Trophoblast cell (in vitro differentiated cells and primary cell): ENCODE results near the gene EXOC4.

Experiments used
- DNase-seq, 2 donors: peaks; one replicate each; pipeline ENCODE4 v3.0.0-alpha.2; 2016
- H2AFZ ChIP-seq: 2 replicates; pipeline ENCODE4 v1.6.1; 2013; ENCODE audit warnings: low read length, moderate library complexity, mild to moderate bottlenecking; ENCODE audit not compliant: insufficient read depth, poor library complexity
- H2AK5ac ChIP-seq: 2 replicates; pipeline ENCODE4 v1.6.1; 2013; ENCODE audit warnings: mild to moderate bottlenecking, low read length
- H2BK120ac ChIP-seq: 2 replicates; pipeline ENCODE4 v1.6.1; 2013; ENCODE audit warnings: low read length, mild to moderate bottlenecking, moderate library complexity; ENCODE audit not compliant: insufficient read depth, poor library complexity
- H2BK12ac ChIP-seq: 2 replicates; pipeline ENCODE4 v1.6.1; 2013; ENCODE audit warnings: mild to moderate bottlenecking, low read length, moderate library complexity
- H2BK5ac ChIP-seq: 2 replicates; pipeline ENCODE4 v1.6.1; 2013; ENCODE audit warnings: low read length, low read depth, moderate library complexity, mild to moderate bottlenecking; ENCODE audit not compliant: poor library complexity
- H3K14ac ChIP-seq: 2 replicates; pipeline ENCODE4 v1.6.1; 2013; ENCODE audit warnings: mild to moderate bottlenecking, low read length
- H3K18ac ChIP-seq: 2 replicates; pipeline ENCODE4 v1.6.1; 2013; ENCODE audit warnings: mild to moderate bottlenecking, low read length
- H3K23ac ChIP-seq: 2 replicates; pipeline ENCODE4 v1.6.1; 2013; ENCODE audit warnings: low read length
- H3K27ac ChIP-seq: 2 replicates; pipeline ENCODE4 v1.5.1; 2013; ENCODE audit warnings: low read depth, mild to moderate bottlenecking, inconsistent platforms, low read length, moderate library complexity
- H3K27me3 ChIP-seq: 2 replicates; pipeline ENCODE4 v1.6.1; 2013; ENCODE audit warnings: inconsistent platforms, mild to moderate bottlenecking, low read length, moderate library complexity; ENCODE audit not compliant: insufficient read depth
- H3K36me3 ChIP-seq, 2 experiments: 1 replicate in 1 of 2; 2 replicates in 1 of 2; pipeline ENCODE4 v1.6.1; 2013; ENCODE audit warnings: low read length in 2 of 2, mild to moderate bottlenecking in 2 of 2, moderate library complexity in 1 of 2; ENCODE audit not compliant: insufficient read depth in 2 of 2, control insufficient read depth in 1 of 2
- H3K4ac ChIP-seq: 2 replicates; pipeline ENCODE4 v1.6.1; 2013; ENCODE audit warnings: low read depth, mild to moderate bottlenecking, low read length, moderate library complexity
- H3K4me1 ChIP-seq, 2 experiments: 1 replicate in 1 of 2; 2 replicates in 1 of 2; pipeline ENCODE4 v1.6.1; 2013; ENCODE audit warnings: low read length in 2 of 2, mild to moderate bottlenecking in 2 of 2, moderate library complexity in 1 of 2; ENCODE audit not compliant: insufficient read depth in 2 of 2, control insufficient read depth in 1 of 2
- H3K4me2 ChIP-seq: 2 replicates; pipeline ENCODE4 v1.6.1; 2013; ENCODE audit warnings: inconsistent platforms, mild to moderate bottlenecking, low read length, moderate library complexity
- H3K4me3 ChIP-seq: 2 replicates; pipeline ENCODE4 v1.5.1; 2013; ENCODE audit warnings: mild to moderate bottlenecking, low read depth, low read length, inconsistent platforms
- H3K79me1 ChIP-seq: one replicate; pipeline ENCODE4 v1.6.1; 2013; ENCODE audit warnings: low read length
- H3K79me2 ChIP-seq: 2 replicates; pipeline ENCODE4 v1.6.1; 2013; ENCODE audit warnings: low read length, mild to moderate bottlenecking; ENCODE audit not compliant: control insufficient read depth, insufficient read depth, poor library complexity
- H3K9ac ChIP-seq: 2 replicates; pipeline ENCODE4 v1.6.1; 2013; ENCODE audit warnings: mild to moderate bottlenecking, low read length
- H3K9me3 ChIP-seq: 2 replicates; pipeline ENCODE4 v1.6.1; 2013; ENCODE audit warnings: low read depth, mild to moderate bottlenecking, control low read depth, inconsistent platforms, low read length; ENCODE audit not compliant: insufficient read depth
- H4K12ac ChIP-seq: 2 replicates; pipeline ENCODE4 v1.6.1; 2013; ENCODE audit warnings: low read depth, mild to moderate bottlenecking, low read length, moderate library complexity
- H4K8ac ChIP-seq: 2 replicates; pipeline ENCODE4 v1.6.1; 2013; ENCODE audit warnings: low read depth, mild to moderate bottlenecking, low read length, moderate library complexity
- H4K91ac ChIP-seq: one replicate; pipeline ENCODE4 v1.6.1; 2013; ENCODE audit warnings: low read depth, mild to moderate bottlenecking, low read length, moderate library complexity
- WGBS: extraction: QIAGEN DNeasy Blood & Tissue Kit; methylation state at CpG from one replicate; pipeline ENCODE4 v1.1.7; 2013; ENCODE audit warnings: missing lambda C conversion rate; ENCODE audit not compliant: insufficient read length, insufficient coverage; ENCODE audit errors: extremely low coverage; 5-methylcytosine and 5-hydroxymethylcytosine counted together

The EXOC4 gene

DNA sequence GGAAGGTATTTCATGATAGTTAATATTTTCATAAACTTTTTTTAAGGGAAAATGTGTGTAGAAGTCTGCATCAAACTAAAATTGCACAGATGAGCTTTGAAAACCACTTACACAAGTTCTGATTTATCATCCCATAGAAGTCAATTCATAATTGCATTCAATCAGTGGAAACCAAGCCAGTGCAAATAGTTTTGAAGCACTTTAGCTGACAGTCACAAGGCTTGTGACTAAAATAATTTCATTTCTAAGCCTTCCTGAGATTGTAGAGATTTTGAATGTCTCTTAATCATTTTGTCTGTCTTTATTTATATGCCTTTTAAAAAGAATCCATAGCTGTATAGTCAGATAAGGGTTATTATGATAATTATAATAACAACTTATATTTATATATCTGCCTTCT lies 41.4 kb downstream of the EXOC4 start:
- DNase-seq, result no peak
- Histone ChIP-seq H3K79me2 (no peaks in the 10 kb centered on the region), H3K4me2 (no peak overlapping the region)

DNA sequence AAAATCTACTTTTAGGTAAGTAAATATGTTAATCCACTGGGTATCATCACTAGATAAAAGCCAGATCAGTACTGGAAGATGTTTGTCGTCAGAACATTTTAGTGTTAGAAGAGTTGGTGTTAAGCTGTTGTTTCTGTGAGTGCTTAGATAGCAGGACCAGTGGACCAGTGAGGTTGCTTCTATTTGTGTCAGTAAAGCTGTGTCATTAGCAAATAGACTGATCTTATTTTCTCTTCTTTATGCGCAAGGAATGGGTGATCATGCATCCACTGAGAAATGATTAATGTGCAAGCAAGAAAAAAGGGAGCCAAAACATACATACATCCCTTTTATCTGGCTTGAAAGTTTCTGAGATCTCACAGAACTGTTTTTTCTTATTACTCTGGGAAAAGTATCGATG lies 42.6 kb downstream of the EXOC4 start:
- Histone ChIP-seq H2AK5ac (no peak overlapping the region), H3K4me1 (no peaks in the 10 kb centered on the region), H3K27me3 (no peaks in the 10 kb centered on the region), H3K14ac (no peak overlapping the region), H2AFZ (no peak overlapping the region), H3K4me2 (no peak overlapping the region), H3K79me2 (no peaks in the 10 kb centered on the region), H3K9me3 (no peaks in the 10 kb centered on the region), H3K79me1 (no peaks in the 10 kb centered on the region), H2BK12ac (no peak overlapping the region), H3K27ac (no peak overlapping the region), H4K8ac (no peak overlapping the region), H3K36me3 (peaks cover 0 to 5% of the 10 kb centered on the region in 2 experiments), H3K4me3 (no peak overlapping the region), H2BK120ac (no peak overlapping the region), H4K91ac (no peak overlapping the region), H3K9ac (no peak overlapping the region), H3K18ac (no peak overlapping the region), H3K23ac (no peak overlapping the region), H3K4ac (no peak overlapping the region), H4K12ac (no peak overlapping the region), H2BK5ac (no peak overlapping the region)
- no CpG with 5 or more reads among the region's 3 CpGs for WGBS
- DNase-seq, result no peak

More for the DNA sequence above, 41.4 kb downstream of the EXOC4 start:
- H2AFZ ChIP-seq, result no peak overlapping the region
- no peak overlapping the region for H3K4ac ChIP-seq
- peaks cover 0 to 5% of the 10 kb centered on the region in 2 experiments for H3K36me3 ChIP-seq
- no peaks in the 10 kb centered on the region for H3K79me1 ChIP-seq
- no peak overlapping the region for H2AK5ac ChIP-seq
- no peaks in the 10 kb centered on the region for H3K4me1 ChIP-seq
- H3K9me3 ChIP-seq, result no peaks in the 10 kb centered on the region
- no peak overlapping the region for H3K9ac ChIP-seq
- H3K27me3 ChIP-seq, result no peaks in the 10 kb centered on the region
- H2BK12ac ChIP-seq, result no peak overlapping the region
- H4K8ac ChIP-seq, result no peak overlapping the region
- H3K14ac ChIP-seq, result no peak overlapping the region
- no peak overlapping the region for H2BK120ac ChIP-seq
- H3K27ac ChIP-seq, result no peak overlapping the region
- no peak overlapping the region for H2BK5ac ChIP-seq
- no peak overlapping the region for H3K4me3 ChIP-seq
- H3K18ac ChIP-seq, result no peak overlapping the region
- no peak overlapping the region for H4K12ac ChIP-seq
- no peak overlapping the region for H3K23ac ChIP-seq
- no peak overlapping the region for H4K91ac ChIP-seq

DNA sequence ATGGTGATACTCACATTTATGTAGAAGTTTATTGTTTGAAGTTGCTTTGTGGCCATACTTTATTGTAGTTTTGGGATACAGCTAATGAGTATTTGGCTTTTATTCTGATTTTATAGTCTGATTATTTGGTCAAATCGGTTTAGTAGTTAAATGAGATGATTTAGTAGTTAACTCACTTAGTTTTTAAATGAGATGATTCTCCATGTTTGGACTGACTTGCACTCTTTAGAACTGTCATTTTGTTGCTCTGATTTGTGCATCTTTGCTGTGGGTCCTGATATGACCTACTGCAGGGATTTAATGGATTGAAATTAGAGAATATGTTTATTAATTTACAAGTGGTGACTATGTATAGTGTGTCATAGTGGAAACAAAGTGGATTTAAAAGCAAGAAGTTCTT lies 44.2 kb downstream of the EXOC4 start:
- no peak overlapping the region for H3K23ac ChIP-seq

GRCh38 chr7:133298080-133298479 lies 45.2 kb downstream of the EXOC4 start:
- Histone ChIP-seq H2BK12ac (no peak overlapping the region), H3K4me2 (no peak overlapping the region), H3K79me2 (no peaks in the 10 kb centered on the region), H3K27me3 (no peaks in the 10 kb centered on the region), H3K4ac (no peak overlapping the region), H4K91ac (no peak overlapping the region), H3K9ac (no peak overlapping the region), H2AK5ac (no peak overlapping the region), H3K4me3 (no peak overlapping the region), H2BK5ac (no peak overlapping the region), H4K8ac (no peak overlapping the region), H2AFZ (no peak overlapping the region), H3K9me3 (no peaks in the 10 kb centered on the region), H3K23ac (no peak overlapping the region), H3K27ac (no peak overlapping the region), H3K79me1 (no peaks in the 10 kb centered on the region), H3K18ac (no peak overlapping the region), H3K36me3 (no peaks in the 10 kb centered on the region), H2BK120ac (no peak overlapping the region), H3K14ac (no peak overlapping the region), H4K12ac (no peak overlapping the region), H3K4me1 (no peaks in the 10 kb centered on the region)
- no CpG with 5 or more reads among the region's 5 CpGs for WGBS
- DNase-seq, result no peak

More for the DNA sequence above, 44.2 kb downstream of the EXOC4 start:
- H3K27ac ChIP-seq, result no peak overlapping the region
- H3K18ac ChIP-seq, result no peak overlapping the region
- H3K4me3 ChIP-seq, result no peak overlapping the region
- no peak overlapping the region for H2AK5ac ChIP-seq
- no peaks in the 10 kb centered on the region for H3K27me3 ChIP-seq
- no peaks in the 10 kb centered on the region for H3K79me2 ChIP-seq
- no peaks in the 10 kb centered on the region for H3K9me3 ChIP-seq
- H3K4ac ChIP-seq, result no peak overlapping the region
- H2AFZ ChIP-seq, result no peak overlapping the region
- H3K9ac ChIP-seq, result no peak overlapping the region
- H4K8ac ChIP-seq, result no peak overlapping the region
- no peaks in the 10 kb centered on the region for H3K36me3 ChIP-seq
- no peak overlapping the region for H3K14ac ChIP-seq
- no peaks in the 10 kb centered on the region for H3K4me1 ChIP-seq
- H4K91ac ChIP-seq, result no peak overlapping the region
- no peaks in the 10 kb centered on the region for H3K79me1 ChIP-seq
- no peak for DNase-seq
- no peak overlapping the region for H2BK12ac ChIP-seq
- H3K4me2 ChIP-seq, result no peak overlapping the region
- no peak overlapping the region for H2BK120ac ChIP-seq
- H2BK5ac ChIP-seq, result no peak overlapping the region
- WGBS, result no CpG with 5 or more reads among the region's 1 CpG
- H4K12ac ChIP-seq, result no peak overlapping the region
